ENCODE data around the gene RBM47.

The RBM47 gene

GRCh38 chr4:40507977-40508376 is 121.7 kb downstream of the RBM47 start:
- no peaks in the 10 kb centered on the region for H3K36me3 ChIP-seq (replicated peaks; ENCODE audit: low read depth, low read length)
- no peak overlapping the region for H2AFZ ChIP-seq (ENCODE audit: low read depth, low read length)
- no peak overlapping the region for H3K4me3 ChIP-seq (ENCODE audit: low read length)
- H3K4me1 ChIP-seq (ENCODE audit: low read length), result peaks cover 1% of the 10 kb centered on the region; the same call in 1 of the 2 replicates
- peaks cover 3% of the 10 kb centered on the region for H3K27me3 ChIP-seq (ENCODE audit: low read depth, low read length)
- no peak overlapping the region for H3K4me2 ChIP-seq (ENCODE audit: low read length)
- H3K9ac ChIP-seq (ENCODE audit: low read length), result no peak overlapping the region
- H3K79me2 ChIP-seq (ENCODE audit: low read length), result no peaks in the 10 kb centered on the region
- H3K27ac ChIP-seq (ENCODE audit: low read length), result no peak overlapping the region
- no peaks in the 10 kb centered on the region for H3K9me3 ChIP-seq (ENCODE audit: insufficient read depth, low read length)
- H4K20me1 ChIP-seq (ENCODE audit: insufficient read depth, low read length), result no peaks in the 10 kb centered on the region
- TF ChIP-seq CTCF (IDR thresholded peaks at IDR 0.05; ENCODE audit: low read depth, low read length) (peak; percentile 30), EZH2phosphoT487 (IDR thresholded peaks at IDR 0.05; ENCODE audit: low read depth) (no peak)

GRCh38 chr4:40506492-40506891 is 123.2 kb downstream of the RBM47 start:
- Histone ChIP-seq H3K4me1 (ENCODE audit: low read length) (peaks cover 3% of the 10 kb centered on the region; the same call in 1 of the 2 replicates), H3K27ac (ENCODE audit: low read length) (no peak overlapping the region), H3K9me3 (ENCODE audit: insufficient read depth, low read length) (no peaks in the 10 kb centered on the region), H3K36me3 (replicated peaks; ENCODE audit: low read depth, low read length) (no peaks in the 10 kb centered on the region), H2AFZ (ENCODE audit: low read depth, low read length) (no peak overlapping the region), H4K20me1 (ENCODE audit: insufficient read depth, low read length) (no peaks in the 10 kb centered on the region), H3K79me2 (ENCODE audit: low read length) (no peaks in the 10 kb centered on the region), H3K4me3 (ENCODE audit: low read length) (no peak overlapping the region), H3K4me2 (ENCODE audit: low read length) (no peak overlapping the region), H3K9ac (ENCODE audit: low read length) (no peak overlapping the region), H3K27me3 (ENCODE audit: low read depth, low read length) (no peaks in the 10 kb centered on the region)
- TF ChIP-seq CTCF (IDR thresholded peaks at IDR 0.05; ENCODE audit: low read depth, low read length) (no peak), EZH2phosphoT487 (IDR thresholded peaks at IDR 0.05; ENCODE audit: low read depth) (no peak)

DNA sequence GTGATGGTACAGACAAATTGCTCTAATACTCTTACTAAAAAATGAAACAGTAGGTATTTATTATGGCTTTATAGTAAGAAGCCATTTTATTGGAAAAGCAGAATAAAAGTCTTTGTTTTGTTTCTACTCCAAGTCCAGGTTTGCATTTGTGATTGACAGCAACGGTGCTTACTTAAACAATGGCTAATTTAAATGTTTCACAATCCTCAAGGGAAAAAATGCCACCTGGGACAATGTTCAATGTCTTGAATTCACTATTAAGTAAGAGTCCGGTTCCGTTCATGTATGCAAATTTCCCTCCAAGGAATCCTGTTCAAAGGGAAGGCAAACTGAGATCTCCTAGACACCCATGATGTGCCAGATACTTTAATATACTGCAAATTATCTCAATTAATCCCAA is 123.6 kb downstream of the RBM47 start:
- TF ChIP-seq EZH2phosphoT487 (IDR thresholded peaks at IDR 0.05; ENCODE audit: low read depth) (no peak), CTCF (IDR thresholded peaks at IDR 0.05; ENCODE audit: low read depth, low read length) (no peak)
- Histone ChIP-seq H3K4me1 (ENCODE audit: low read length) (peaks cover 3% of the 10 kb centered on the region; the same call in 1 of the 2 replicates), H2AFZ (ENCODE audit: low read depth, low read length) (no peak overlapping the region), H3K79me2 (ENCODE audit: low read length) (no peaks in the 10 kb centered on the region), H3K9me3 (ENCODE audit: insufficient read depth, low read length) (no peaks in the 10 kb centered on the region), H3K27me3 (ENCODE audit: low read depth, low read length) (no peaks in the 10 kb centered on the region), H3K36me3 (replicated peaks; ENCODE audit: low read depth, low read length) (no peaks in the 10 kb centered on the region), H3K4me3 (ENCODE audit: low read length) (no peak overlapping the region), H3K27ac (ENCODE audit: low read length) (no peak overlapping the region), H3K9ac (ENCODE audit: low read length) (no peak overlapping the region), H3K4me2 (ENCODE audit: low read length) (no peak overlapping the region), H4K20me1 (ENCODE audit: insufficient read depth, low read length) (no peaks in the 10 kb centered on the region)

DNA sequence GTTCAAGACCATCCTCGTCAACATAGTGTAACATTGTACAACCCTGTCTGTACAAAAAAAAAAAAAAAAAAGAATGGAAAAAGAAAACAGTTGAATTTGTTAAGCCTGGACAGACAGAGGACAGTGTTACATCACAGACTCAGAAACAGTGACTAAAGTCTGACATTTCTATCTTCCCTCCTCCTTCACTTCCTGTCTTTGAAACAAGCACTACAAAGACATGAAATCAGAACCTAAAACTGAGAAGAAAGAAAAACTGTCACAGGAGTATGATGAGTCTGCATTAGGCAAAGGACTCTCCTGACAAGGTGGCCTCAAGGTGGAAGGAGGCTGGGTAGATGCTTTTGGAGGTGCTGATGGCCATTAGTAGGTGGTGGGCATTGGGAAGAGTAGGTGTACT is 126.7 kb downstream of the RBM47 start:
- H3K9ac ChIP-seq (ENCODE audit: low read length), result no peak overlapping the region
- TF ChIP-seq EZH2phosphoT487 (IDR thresholded peaks at IDR 0.05; ENCODE audit: low read depth) (no peak), CTCF (IDR thresholded peaks at IDR 0.05; ENCODE audit: low read depth, low read length) (no peak)
- no peaks in the 10 kb centered on the region for H3K9me3 ChIP-seq (ENCODE audit: insufficient read depth, low read length)
- no peak overlapping the region for H3K4me3 ChIP-seq (ENCODE audit: low read length)
- no peak overlapping the region for H2AFZ ChIP-seq (ENCODE audit: low read depth, low read length)
- no peaks in the 10 kb centered on the region for H3K36me3 ChIP-seq (replicated peaks; ENCODE audit: low read depth, low read length)
- no peaks in the 10 kb centered on the region for H3K27me3 ChIP-seq (ENCODE audit: low read depth, low read length)
- H3K27ac ChIP-seq (ENCODE audit: low read length), result no peak overlapping the region
- no peak overlapping the region for H3K4me2 ChIP-seq (ENCODE audit: low read length)
- H3K4me1 ChIP-seq (ENCODE audit: low read length), result peaks cover 3% of the 10 kb centered on the region; the same call in 1 of the 2 replicates
- H3K79me2 ChIP-seq (ENCODE audit: low read length), result no peaks in the 10 kb centered on the region
- H4K20me1 ChIP-seq (ENCODE audit: insufficient read depth, low read length), result no peaks in the 10 kb centered on the region
